Measurements from ENCODE around the gene NTN4. TPM values are rescaled to one million over a fixed set of nuclear protein-coding genes. Genes with fewer than 3 reads are reported as not detected.
A peak's percentile ranks its signal among the peaks of the same experiment; 100 is the strongest.
"Not testable (repeated sequence)": the region's sequence is repeated elsewhere in the genome, so short reads cannot be mapped to it uniquely, and the experiment has no call there.

The NTN4 gene
- total and polyA plus RNA-seq, 9 donors = 25.0 to 46.9 (median 43.1) TPM

DNA sequence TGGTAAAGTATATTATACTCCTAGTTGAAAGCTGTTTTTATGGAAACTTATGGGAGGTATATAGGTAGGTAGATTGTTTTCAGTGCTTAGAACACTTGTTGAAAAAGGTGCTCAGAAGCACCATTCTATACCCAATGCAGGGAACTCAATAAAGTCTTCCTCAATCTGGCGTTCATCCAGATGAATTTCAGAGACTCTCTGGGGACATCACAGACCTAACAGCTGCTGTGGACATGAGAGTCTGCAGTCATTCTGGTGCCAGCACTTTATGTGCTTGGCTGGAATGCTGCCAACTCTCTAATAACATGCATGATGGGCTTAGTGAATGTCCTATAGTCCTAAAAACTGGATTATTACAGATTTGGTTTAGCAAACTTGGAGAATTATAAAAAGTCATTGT is 115.9 kb downstream of the NTN4 start:
- H3K27me3 ChIP-seq (ENCODE audit: control insufficient read depth, insufficient read depth, low read length) = no peaks in the 10 kb centered on the region
- H3K27ac ChIP-seq (ENCODE audit: low read length) = peak overlapping the region; percentile 78
- H3K4me1 ChIP-seq (ENCODE audit: control insufficient read depth, insufficient read depth, low read length) = peaks cover 19% of the 10 kb centered on the region
- no peak overlapping the region for H3K4me3 ChIP-seq (ENCODE audit: low read length)
- WGBS (ENCODE audit: insufficient coverage) = 0% methylated on average over 1 of the region's 1 CpG
- DNase-seq = peak; percentile 92
- H3K36me3 ChIP-seq (ENCODE audit: control insufficient read depth, insufficient read depth, low read length) = peaks cover 6% of the 10 kb centered on the region
- no peaks in the 10 kb centered on the region for H3K9me3 ChIP-seq (replicated peaks; ENCODE audit: control insufficient read depth, low read depth, low read length)

DNA sequence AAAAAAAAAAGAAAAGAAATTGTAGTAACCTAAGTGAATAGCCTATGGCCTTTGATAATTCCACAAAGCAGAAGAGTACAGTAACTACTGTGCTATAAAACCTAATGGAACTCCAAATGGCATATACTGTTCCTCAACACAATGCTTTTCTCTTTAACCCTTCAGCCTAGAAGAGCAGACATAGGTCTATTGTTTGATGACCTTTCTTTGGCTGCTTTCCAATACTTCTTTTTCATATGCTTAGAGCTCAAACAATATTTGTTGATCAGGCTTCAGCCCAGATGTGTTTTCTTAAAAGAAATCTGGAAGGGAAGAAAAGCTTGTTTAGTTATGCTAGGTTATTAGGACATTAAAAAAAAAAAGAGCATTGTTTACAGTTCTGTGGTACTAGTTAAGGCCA is 116.4 kb downstream of the NTN4 start:
- Histone ChIP-seq H3K9me3 (replicated peaks; ENCODE audit: control insufficient read depth, low read depth, low read length) (no peaks in the 10 kb centered on the region), H3K27me3 (ENCODE audit: control insufficient read depth, insufficient read depth, low read length) (no peaks in the 10 kb centered on the region), H3K4me1 (ENCODE audit: control insufficient read depth, insufficient read depth, low read length) (peaks cover 19% of the 10 kb centered on the region), H3K4me3 (ENCODE audit: low read length) (no peak overlapping the region), H3K27ac (ENCODE audit: low read length) (peak overlapping the region; percentile 78), H3K36me3 (ENCODE audit: control insufficient read depth, insufficient read depth, low read length) (peaks cover 6% of the 10 kb centered on the region)
- peak; percentile 48 for DNase-seq

- no CpG with 5 or more reads among the region's 2 CpGs for WGBS (ENCODE audit: insufficient coverage)
- H3K36me3 ChIP-seq (ENCODE audit: control insufficient read depth, insufficient read depth, low read length) = peaks cover 6% of the 10 kb centered on the region
- peaks cover 19% of the 10 kb centered on the region for H3K4me1 ChIP-seq (ENCODE audit: control insufficient read depth, insufficient read depth, low read length)
- DNase-seq = peak; percentile 25
- no peak overlapping the region for H3K4me3 ChIP-seq (ENCODE audit: low read length)
- no peaks in the 10 kb centered on the region for H3K9me3 ChIP-seq (replicated peaks; ENCODE audit: control insufficient read depth, low read depth, low read length)
- no peaks in the 10 kb centered on the region for H3K27me3 ChIP-seq (ENCODE audit: control insufficient read depth, insufficient read depth, low read length)
- peak overlapping the region; percentile 78 for H3K27ac ChIP-seq (ENCODE audit: low read length)
Measured at GRCh38 chr12:95673576-95673975, 117.0 kb downstream of the NTN4 start.

- Histone ChIP-seq H3K27me3 (ENCODE audit: control insufficient read depth, insufficient read depth, low read length) (no peaks in the 10 kb centered on the region), H3K4me3 (ENCODE audit: low read length) (no peak overlapping the region), H3K4me1 (ENCODE audit: control insufficient read depth, insufficient read depth, low read length) (peaks cover 19% of the 10 kb centered on the region), H3K36me3 (ENCODE audit: control insufficient read depth, insufficient read depth, low read length) (peaks cover 6% of the 10 kb centered on the region), H3K27ac (ENCODE audit: low read length) (no peak overlapping the region), H3K9me3 (replicated peaks; ENCODE audit: control insufficient read depth, low read depth, low read length) (no peaks in the 10 kb centered on the region)
- no peak for DNase-seq
- 93% methylated on average over 12 of the region's 21 CpGs for WGBS (ENCODE audit: insufficient coverage)
Measured at GRCh38 chr12:95672166-95672565, 118.4 kb downstream of the NTN4 start.

DNA sequence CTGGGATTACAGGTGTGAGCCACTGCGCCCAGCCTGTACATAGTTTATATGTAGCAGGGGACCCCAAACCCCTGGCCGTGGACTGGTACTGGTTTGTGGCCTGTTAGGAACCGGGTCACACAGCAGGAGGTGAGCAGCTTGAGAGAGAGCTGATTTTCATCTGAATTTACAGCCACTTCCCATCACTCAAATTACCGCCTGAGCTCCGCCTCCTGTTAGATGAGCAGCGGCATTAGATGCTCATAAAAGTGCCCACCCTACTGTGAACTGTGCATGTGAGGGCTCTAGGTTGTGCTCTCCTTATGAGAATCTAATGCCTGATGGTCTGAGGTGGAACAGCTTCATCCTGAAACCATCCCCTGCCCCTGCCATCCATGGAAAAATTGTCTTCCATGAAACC is 119.3 kb downstream of the NTN4 start:
- Histone ChIP-seq H3K27me3 (ENCODE audit: control insufficient read depth, insufficient read depth, low read length) (no peaks in the 10 kb centered on the region), H3K4me3 (ENCODE audit: low read length) (no peak overlapping the region), H3K36me3 (ENCODE audit: control insufficient read depth, insufficient read depth, low read length) (peaks cover 6% of the 10 kb centered on the region), H3K9me3 (replicated peaks; ENCODE audit: control insufficient read depth, low read depth, low read length) (no peaks in the 10 kb centered on the region), H3K27ac (ENCODE audit: low read length) (no peak overlapping the region), H3K4me1 (ENCODE audit: control insufficient read depth, insufficient read depth, low read length) (peaks cover 19% of the 10 kb centered on the region)
- 20% methylated on average over 1 of the region's 6 CpGs for WGBS (ENCODE audit: insufficient coverage)
- DNase-seq = no peak

DNA sequence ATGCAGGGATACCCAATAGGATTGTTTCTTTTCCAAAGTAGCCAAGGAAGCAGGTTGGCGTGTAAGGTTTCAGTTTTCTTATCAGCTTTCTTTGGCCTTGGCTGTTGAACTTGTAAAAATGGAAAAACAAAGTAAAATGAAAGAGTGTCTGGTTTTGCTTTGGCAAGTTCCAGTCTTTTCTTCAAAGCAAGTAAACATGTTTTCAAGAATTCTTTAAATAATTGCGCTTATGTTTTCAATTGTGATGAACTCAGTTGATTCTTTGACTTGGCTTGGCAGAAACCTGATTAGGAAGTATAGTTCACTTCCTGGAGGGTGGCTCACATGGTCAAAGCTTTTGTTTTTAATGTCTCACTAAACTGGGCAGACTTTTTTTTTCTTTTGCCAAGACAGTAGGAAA is 127.0 kb downstream of the NTN4 start:
- 80% methylated on average over 1 of the region's 2 CpGs for WGBS (ENCODE audit: insufficient coverage)
- no peak overlapping the region for H3K27ac ChIP-seq (ENCODE audit: low read length)
- no peaks in the 10 kb centered on the region for H3K27me3 ChIP-seq (ENCODE audit: control insufficient read depth, insufficient read depth, low read length)
- H3K36me3 ChIP-seq (ENCODE audit: control insufficient read depth, insufficient read depth, low read length) = no peaks in the 10 kb centered on the region
- no peak for DNase-seq
- H3K4me1 ChIP-seq (ENCODE audit: control insufficient read depth, insufficient read depth, low read length) = no peaks in the 10 kb centered on the region
- H3K4me3 ChIP-seq (ENCODE audit: low read length) = no peak overlapping the region
- no peaks in the 10 kb centered on the region for H3K9me3 ChIP-seq (replicated peaks; ENCODE audit: control insufficient read depth, low read depth, low read length)

- Histone ChIP-seq H3K27ac (ENCODE audit: low read length) (no peak overlapping the region), H3K36me3 (ENCODE audit: control insufficient read depth, insufficient read depth, low read length) (no peaks in the 10 kb centered on the region), H3K27me3 (ENCODE audit: control insufficient read depth, insufficient read depth, low read length) (no peaks in the 10 kb centered on the region), H3K4me3 (ENCODE audit: low read length) (no peak overlapping the region), H3K9me3 (replicated peaks; ENCODE audit: control insufficient read depth, low read depth, low read length) (no peaks in the 10 kb centered on the region), H3K4me1 (ENCODE audit: control insufficient read depth, insufficient read depth, low read length) (no peaks in the 10 kb centered on the region)
- no peak for DNase-seq
- no CpG with 5 or more reads among the region's 1 CpG for WGBS (ENCODE audit: insufficient coverage)
Measured at GRCh38 chr12:95661360-95661759, 129.2 kb downstream of the NTN4 start.

DNA sequence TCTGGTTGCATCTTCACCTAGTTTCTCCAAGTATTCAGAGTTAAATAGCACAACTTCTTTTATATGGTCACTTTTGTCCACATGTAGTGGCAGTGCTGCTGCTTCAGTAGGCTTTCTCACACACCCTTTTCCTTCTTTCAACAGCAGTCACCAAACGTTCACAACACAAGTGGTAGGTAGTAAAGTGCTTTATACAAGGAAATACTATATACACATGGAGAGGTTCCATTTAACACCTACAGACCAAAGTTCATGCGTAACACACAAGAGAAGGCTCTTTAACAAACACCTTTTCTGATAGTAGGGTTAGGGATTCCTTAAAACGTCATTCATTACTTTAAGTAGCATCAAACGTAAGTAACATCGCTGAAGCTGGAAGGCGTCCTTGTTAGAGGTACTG is 132.2 kb downstream of the NTN4 start:
- no CpG with 5 or more reads among the region's 6 CpGs for WGBS (ENCODE audit: insufficient coverage)
- DNase-seq = no peak
- Histone ChIP-seq H3K27ac (ENCODE audit: low read length) (no peak overlapping the region), H3K36me3 (ENCODE audit: control insufficient read depth, insufficient read depth, low read length) (no peaks in the 10 kb centered on the region), H3K4me3 (ENCODE audit: low read length) (no peak overlapping the region), H3K9me3 (replicated peaks; ENCODE audit: control insufficient read depth, low read depth, low read length) (no peaks in the 10 kb centered on the region), H3K27me3 (ENCODE audit: control insufficient read depth, insufficient read depth, low read length) (no peaks in the 10 kb centered on the region), H3K4me1 (ENCODE audit: control insufficient read depth, insufficient read depth, low read length) (no peaks in the 10 kb centered on the region)

GRCh38 chr12:95654665-95655064 is 135.9 kb downstream of the NTN4 start:
- not testable (repeated sequence) for H3K36me3 ChIP-seq (ENCODE audit: control insufficient read depth, insufficient read depth, low read length)

DNA sequence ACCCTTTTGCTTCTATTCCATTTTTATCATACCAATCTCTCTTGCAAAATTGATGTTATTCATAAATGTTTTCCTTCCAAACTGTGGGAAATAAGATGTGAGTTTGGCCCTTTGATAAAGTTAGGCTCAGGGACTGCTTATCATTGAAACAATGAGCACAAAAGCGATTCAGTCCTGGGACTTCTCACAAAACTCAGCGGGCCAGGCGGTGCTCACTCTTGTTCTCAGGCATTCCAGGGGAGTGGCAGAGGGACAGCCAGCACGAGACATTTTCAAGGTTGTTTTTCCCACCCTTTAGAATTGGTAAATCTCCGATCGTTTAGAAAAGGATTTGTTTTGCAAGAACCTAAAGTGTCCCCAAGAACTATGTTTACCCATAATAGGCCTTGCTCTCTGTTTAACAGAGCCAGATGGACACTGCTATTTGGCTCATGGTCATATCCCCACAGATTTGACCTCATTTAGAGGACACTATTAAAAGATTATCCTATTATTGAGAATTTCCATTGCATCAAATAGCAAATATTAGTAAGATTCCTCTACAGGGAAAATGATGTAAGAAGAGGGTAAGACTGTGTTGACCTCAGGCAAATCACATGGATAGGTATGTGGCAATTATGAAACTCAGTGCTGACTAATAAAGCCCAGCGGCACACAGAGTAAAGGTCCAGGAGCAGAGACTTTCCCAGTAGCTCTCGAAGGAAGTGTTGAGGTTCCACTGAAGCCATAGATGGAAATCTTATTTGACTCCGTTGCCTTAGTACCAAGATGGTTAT is 136.6 kb downstream of the NTN4 start:
- 73% methylated on average over 9 of the region's 9 CpGs for WGBS (ENCODE audit: insufficient coverage)

More at GRCh38 chr12:95654665-95655064, 135.9 kb downstream of the NTN4 start:
- H3K4me1 ChIP-seq (ENCODE audit: control insufficient read depth, insufficient read depth, low read length); H3K4me3 ChIP-seq (ENCODE audit: low read length); H3K27ac ChIP-seq (ENCODE audit: low read length); H3K27me3 ChIP-seq (ENCODE audit: control insufficient read depth, insufficient read depth, low read length); H3K9me3 ChIP-seq (replicated peaks; ENCODE audit: control insufficient read depth, low read depth, low read length); DNase-seq: not testable (repeated sequence)
- WGBS (ENCODE audit: insufficient coverage) = 91% methylated on average over 3 of the region's 3 CpGs

GRCh38 chr12:95651681-95652080 is 138.9 kb downstream of the NTN4 start:
- no CpG with 5 or more reads among the region's 6 CpGs for WGBS (ENCODE audit: insufficient coverage)
- H3K4me1 ChIP-seq (ENCODE audit: control insufficient read depth, insufficient read depth, low read length) = peaks cover 12% of the 10 kb centered on the region

More for the DNA sequence above, 136.6 kb downstream of the NTN4 start:
- Histone ChIP-seq H3K27ac (ENCODE audit: low read length) (peak overlapping the region; percentile 35), H3K36me3 (ENCODE audit: control insufficient read depth, insufficient read depth, low read length) (no peaks in the 10 kb centered on the region), H3K9me3 (replicated peaks; ENCODE audit: control insufficient read depth, low read depth, low read length) (no peaks in the 10 kb centered on the region), H3K4me1 (ENCODE audit: control insufficient read depth, insufficient read depth, low read length) (no peaks in the 10 kb centered on the region), H3K27me3 (ENCODE audit: control insufficient read depth, insufficient read depth, low read length) (no peaks in the 10 kb centered on the region), H3K4me3 (ENCODE audit: low read length) (no peak overlapping the region)
- peak; percentile 63 for DNase-seq

More at GRCh38 chr12:95651681-95652080, 138.9 kb downstream of the NTN4 start:
- H3K36me3 ChIP-seq (ENCODE audit: control insufficient read depth, insufficient read depth, low read length) = no peaks in the 10 kb centered on the region
- no peak overlapping the region for H3K4me3 ChIP-seq (ENCODE audit: low read length)
- no peak overlapping the region for H3K27ac ChIP-seq (ENCODE audit: low read length)
- DNase-seq = no peak
- no peaks in the 10 kb centered on the region for H3K27me3 ChIP-seq (ENCODE audit: control insufficient read depth, insufficient read depth, low read length)
- no peaks in the 10 kb centered on the region for H3K9me3 ChIP-seq (replicated peaks; ENCODE audit: control insufficient read depth, low read depth, low read length)

All from muscle of leg (tissue), 11 donors.